H1 (cell line): ENCODE data around the gene ZBTB48. TPM values are rescaled to one million over a fixed set of nuclear protein-coding genes. Genes with fewer than 3 reads are reported as not detected.

Experiments used
- CTCF ChIA-PET: fragments of 300-600 bp; sonication (Branson Sonifier 250); formaldehyde crosslinking; loops from one replicate; lab custom pipeline; 2021; ENCODE audit not compliant: partially characterized antibody; lab: Charles Lee
- POLR2A ChIA-PET: fragments of 300-600 bp; sonication (Branson Sonifier 250); formaldehyde crosslinking; loops from one replicate; lab custom pipeline; 2021; ENCODE audit warnings: inconsistent platforms; ENCODE audit not compliant: partially characterized antibody; lab: Charles Lee
- DNase-seq, 2 experiments: peaks; one replicate each; pipeline versions ENCODE4 v3.0.0 to v3.0.0-alpha.2; 2010 to 2022; ENCODE audit warnings: low spot score in 2 of 2, low read depth in 1 of 2, mixed read lengths in 1 of 2
- FAIRE-seq: peaks from 2 replicates; lab custom pipeline; 2011; peaks lifted over from hg19 to GRCh38; lab: Jason Lieb, UNC
- H2AFZ ChIP-seq: 2 replicates; pipeline ENCODE4 v1.8.1; 2012; ENCODE audit warnings: low read length, inconsistent platforms
- H2AK5ac ChIP-seq: 2 replicates; pipeline ENCODE4 v1.6.1; 2013; ENCODE audit warnings: low read depth, low read length
- H2BK120ac ChIP-seq: replicated peaks from 2 replicates; pipeline ENCODE3; 2013; ENCODE audit warnings: low read depth, low read length, inconsistent platforms
- H2BK12ac ChIP-seq: 2 replicates; pipeline ENCODE4 v1.6.1; 2013; ENCODE audit warnings: low read depth, low read length
- H2BK15ac ChIP-seq: 2 replicates; pipeline ENCODE4 v1.6.1; 2013; ENCODE audit warnings: low read length
- H2BK20ac ChIP-seq: 2 replicates; pipeline ENCODE4 v1.6.1; 2013; ENCODE audit warnings: low read length
- H2BK5ac ChIP-seq: 2 replicates; pipeline ENCODE4 v1.6.1; 2013; ENCODE audit warnings: low read depth, low read length
- H3K14ac ChIP-seq: 2 replicates; pipeline ENCODE4 v1.6.1; 2013; ENCODE audit warnings: inconsistent platforms; ENCODE audit not compliant: insufficient read length
- H3K18ac ChIP-seq: 2 replicates; pipeline ENCODE4 v1.6.1; 2013; ENCODE audit warnings: low read length; ENCODE audit errors: extremely low read depth
- H3K23ac ChIP-seq: 2 replicates; pipeline ENCODE4 v1.6.1; 2013; ENCODE audit warnings: inconsistent platforms; ENCODE audit not compliant: insufficient read length
- H3K23me2 ChIP-seq: 2 replicates; pipeline ENCODE4 v1.6.1; 2013; ENCODE audit warnings: low read depth, low read length
- H3K27ac ChIP-seq: 2 replicates; pipeline ENCODE4 v1.6.1; 2011; ENCODE audit warnings: low read depth, low read length, inconsistent platforms
- H3K27me3 ChIP-seq, 4 experiments: replicated peaks in 1 of 4; 1 replicate in 1 of 4; 2 replicates in 3 of 4; pipeline versions ENCODE4 v1.6.1 to v1.8.1; 2011 to 2013; ENCODE audit warnings: low read length in 3 of 4, mild to moderate bottlenecking in 3 of 4, inconsistent platforms in 2 of 4, mixed read lengths in 2 of 4, moderate library complexity in 1 of 4; ENCODE audit not compliant: control insufficient read depth in 3 of 4, insufficient read depth in 3 of 4; ENCODE audit errors: extremely low read depth in 1 of 4
- H3K36me3 ChIP-seq, 4 experiments: 2 replicates each; pipeline versions ENCODE4 v1.6.1 to v1.8.1; 2011 to 2013; ENCODE audit warnings: mild to moderate bottlenecking in 4 of 4, low read length in 3 of 4, moderate library complexity in 2 of 4, control low read depth in 1 of 4, inconsistent platforms in 1 of 4; ENCODE audit not compliant: insufficient read depth in 4 of 4, control insufficient read depth in 2 of 4
- H3K4ac ChIP-seq: replicated peaks from 2 replicates; pipeline ENCODE3; 2013; ENCODE audit warnings: low read length, low read depth, mixed read lengths, inconsistent platforms; ENCODE audit not compliant: insufficient read length
- H3K4me1 ChIP-seq, 4 experiments: replicated peaks in 1 of 4; 1 replicate in 1 of 4; 2 replicates in 3 of 4; pipeline versions ENCODE4 v1.6.1 to v1.8.1; 2011 to 2013; ENCODE audit warnings: low read length in 3 of 4, inconsistent platforms in 2 of 4, mixed read lengths in 1 of 4; ENCODE audit not compliant: insufficient read depth in 4 of 4, control insufficient read depth in 3 of 4
- H3K4me2 ChIP-seq, 2 experiments: 2 replicates each; pipeline versions ENCODE4 v1.6.1 to v1.8.1; 2011 to 2013; ENCODE audit warnings: low read depth in 2 of 2, low read length in 2 of 2, control low read depth in 1 of 2, inconsistent platforms in 1 of 2, mild to moderate bottlenecking in 1 of 2; ENCODE audit not compliant: insufficient read depth in 1 of 2
- H3K4me3 ChIP-seq, 4 experiments: fragments of 200-600, 300-600 bp in 1 of 4; sonication (generic), shearing (Covaris generic), sonication (Bioruptor Twin) in 1 of 4; 2 replicates each; pipeline versions ENCODE4 v1.5.1 to v1.8.1; 2011 to 2016; ENCODE audit warnings: low read length in 4 of 4, low read depth in 3 of 4, control low read depth in 2 of 4, inconsistent platforms in 2 of 4, mild to moderate bottlenecking in 2 of 4, mixed read lengths in 1 of 4, moderate library complexity in 1 of 4; ENCODE audit not compliant: insufficient read depth in 2 of 4; ENCODE audit errors: extremely low read depth in 1 of 4
- H3K56ac ChIP-seq: replicated peaks from 2 replicates; pipeline ENCODE3; 2013; ENCODE audit warnings: low read depth, mild to moderate bottlenecking, mixed read lengths, low read length, inconsistent platforms; ENCODE audit not compliant: insufficient read length
- H3K79me1 ChIP-seq: 2 replicates; pipeline ENCODE4 v1.6.1; 2013; ENCODE audit warnings: low read depth, low read length, control low read depth
- H3K79me2 ChIP-seq, 2 experiments: 2 replicates each; pipeline versions ENCODE4 v1.6.1 to v1.8.1; 2012 to 2013; ENCODE audit warnings: low read length in 2 of 2, mild to moderate bottlenecking in 2 of 2, inconsistent platforms in 1 of 2; ENCODE audit not compliant: insufficient read depth in 2 of 2, control insufficient read depth in 1 of 2
- H3K9ac ChIP-seq, 4 experiments: replicated peaks in 1 of 4; 1 replicate in 1 of 4; 2 replicates in 3 of 4; pipeline versions ENCODE4 v1.6.1 to v1.8.1; 2011 to 2013; ENCODE audit warnings: low read depth in 3 of 4, low read length in 3 of 4, control low read depth in 2 of 4, mild to moderate bottlenecking in 2 of 4, moderate library complexity in 2 of 4, inconsistent platforms in 1 of 4; ENCODE audit errors: extremely low read depth in 1 of 4
- H3K9me3 ChIP-seq, 2 experiments: 2 replicates each; pipeline versions ENCODE4 v1.6.1 to v1.8.1; 2012 to 2013; ENCODE audit warnings: mild to moderate bottlenecking in 2 of 2, moderate library complexity in 2 of 2, control low read depth in 1 of 2, inconsistent platforms in 1 of 2, low read depth in 1 of 2, low read length in 1 of 2, mixed read lengths in 1 of 2; ENCODE audit not compliant: insufficient read depth in 2 of 2
- H4K20me1 ChIP-seq, 2 experiments: replicated peaks in 1 of 2; 2 replicates each; pipeline versions ENCODE3 to v1.8.1; 2011 to 2013; ENCODE audit warnings: inconsistent platforms in 2 of 2, low read length in 2 of 2, mild to moderate bottlenecking in 1 of 2; ENCODE audit not compliant: insufficient read depth in 2 of 2, control insufficient read depth in 1 of 2
- H4K5ac ChIP-seq: 2 replicates; pipeline ENCODE4 v1.6.1; 2013; ENCODE audit warnings: low read length, low read depth, mixed read lengths, inconsistent platforms; ENCODE audit not compliant: insufficient read length
- H4K8ac ChIP-seq: 2 replicates; pipeline ENCODE4 v1.8.0; 2013; ENCODE audit warnings: mild to moderate bottlenecking, moderate library complexity, low read length, inconsistent platforms; ENCODE audit not compliant: insufficient read depth; ENCODE audit errors: extremely low read depth
- H4K91ac ChIP-seq: replicated peaks from 2 replicates; pipeline ENCODE3; 2013; ENCODE audit warnings: low read length, mixed read lengths, inconsistent platforms; ENCODE audit not compliant: insufficient read length
- ASH2L ChIP-seq: fragments of 200-600, 300-600 bp; sonication (generic); IDR thresholded peaks from one replicate; pipeline ENCODE4 v1.7.1; 2017; ENCODE audit warnings: low read length
- EZH2 ChIP-seq: fragments of 200-600 bp; sonication (generic); IDR thresholded peaks from 2 replicates; pipeline ENCODE4 v1.7.1; 2012; ENCODE audit warnings: low read depth, mild to moderate bottlenecking, moderate library complexity, low read length, inconsistent platforms; ENCODE audit not compliant: severe bottlenecking
- FOSL1 ChIP-seq: IDR thresholded peaks from 2 replicates; pipeline ENCODE4 v1.6.1; 2011; ENCODE audit warnings: mild to moderate bottlenecking, low read depth, low read length, moderate library complexity; ENCODE audit not compliant: insufficient read depth
- GTF2F1 ChIP-seq: IDR thresholded peaks from 2 replicates; pipeline ENCODE4 v1.6.1; 2012; ENCODE audit warnings: low read depth, low read length, improper control_type of control experiment, borderline replicate concordance
- KDM1A ChIP-seq: fragments of 200-600, 300-600 bp; sonication (generic); IDR thresholded peaks from 2 replicates; pipeline ENCODE4 v1.7.1; 2016; ENCODE audit warnings: mild to moderate bottlenecking, low read length, borderline replicate concordance
- KDM4A ChIP-seq: IDR thresholded peaks from one replicate; pipeline ENCODE4 v1.7.1; 2012; ENCODE audit warnings: low read depth, mild to moderate bottlenecking, moderate library complexity, low read length, inconsistent platforms; ENCODE audit not compliant: severe bottlenecking
- NANOG ChIP-seq: IDR thresholded peaks from 2 replicates; pipeline ENCODE4 v1.6.1; 2011; ENCODE audit warnings: low read length, low read depth, mild to moderate bottlenecking, inconsistent platforms; ENCODE audit not compliant: insufficient read depth, poor library complexity, severe bottlenecking
- NRF1 ChIP-seq: IDR thresholded peaks from 2 replicates; pipeline ENCODE4 v1.6.1; 2011; ENCODE audit warnings: mild to moderate bottlenecking, low read depth, low read length, improper control_type of control experiment
- RAD21 ChIP-seq, 2 experiments: IDR thresholded peaks in 1 of 2; conservative IDR thresholded peaks in 1 of 2; 2 replicates each; pipeline ENCODE4 v1.6.1; 2011; ENCODE audit warnings: low read depth in 2 of 2, low read length in 2 of 2, improper control_type of control experiment in 1 of 2, inconsistent platforms in 1 of 2, mild to moderate bottlenecking in 1 of 2, moderate library complexity in 1 of 2
- TBP ChIP-seq: IDR thresholded peaks from 2 replicates; pipeline ENCODE4 v1.6.1; 2011; ENCODE audit warnings: low read depth, low read length, improper control_type of control experiment
- TCF12 ChIP-seq: IDR thresholded peaks from 2 replicates; pipeline ENCODE4 v1.6.1; 2011; ENCODE audit warnings: low read depth, mild to moderate bottlenecking, low read length
- TEAD4 ChIP-seq: IDR thresholded peaks from 2 replicates; pipeline ENCODE4 v1.6.1; 2012; ENCODE audit warnings: low read depth, low read length, inconsistent platforms, mixed read lengths
- WGBS, 2 experiments: shearing (Covaris generic) in 1 of 2; methylation state at CpG; one replicate each; pipeline versions ENCODE4 v1.1.6 to v1.1.7; 2013 to 2015; ENCODE audit warnings: low lambda C conversion rate in 2 of 2, mixed read lengths in 2 of 2, inconsistent platforms in 1 of 2, low coverage in 1 of 2, missing lambda C conversion rate in 1 of 2; ENCODE audit not compliant: insufficient replicate concordance in 2 of 2, insufficient coverage in 1 of 2, insufficient read length in 1 of 2; ENCODE audit errors: extremely low coverage in 1 of 2, missing lambda C conversion rate in 1 of 2; 5-methylcytosine and 5-hydroxymethylcytosine counted together
- polyA plus RNA-seq, 7 experiments: library from polyadenylated mRNA; depleted of rRNA in 3 of 7; stranded (reverse) in 5 of 7; unstranded in 2 of 7; fragments of >200 nt in 5 of 7; fragments of 200-250 nt in 2 of 7; gene quantifications; 1 replicate in 5 of 7; 2 replicates in 1 of 7; 4 replicates in 1 of 7; pipeline versions ENCODE4 v1.2.1 to v1.2.3, GENCODE V29; 2011 to 2013; ENCODE audit warnings: missing spikeins in 2 of 7, mixed read lengths in 2 of 7
- total RNA-seq: library from RNA; stranded (reverse); fragmentation: NEBNext Ultra II Directional; extraction: Animal tissue kit (Norgen Biotek cat#: 25700); gene quantifications from 2 replicates; pipeline ENCODE4 v1.2.1, GENCODE V29; 2021
- TF ChIP-seq, protein P1 (sequence below): IDR thresholded peaks from 2 replicates; pipeline ENCODE4 v1.6.1; 2012; ENCODE audit warnings: inconsistent platforms

Gene ZBTB48
- total and polyA plus RNA-seq, 2 of the 8 experiments (the other 6 are each of a cell fraction or from before 2014, with no cell fraction given): 28.2 to 28.8 TPM

DNA sequence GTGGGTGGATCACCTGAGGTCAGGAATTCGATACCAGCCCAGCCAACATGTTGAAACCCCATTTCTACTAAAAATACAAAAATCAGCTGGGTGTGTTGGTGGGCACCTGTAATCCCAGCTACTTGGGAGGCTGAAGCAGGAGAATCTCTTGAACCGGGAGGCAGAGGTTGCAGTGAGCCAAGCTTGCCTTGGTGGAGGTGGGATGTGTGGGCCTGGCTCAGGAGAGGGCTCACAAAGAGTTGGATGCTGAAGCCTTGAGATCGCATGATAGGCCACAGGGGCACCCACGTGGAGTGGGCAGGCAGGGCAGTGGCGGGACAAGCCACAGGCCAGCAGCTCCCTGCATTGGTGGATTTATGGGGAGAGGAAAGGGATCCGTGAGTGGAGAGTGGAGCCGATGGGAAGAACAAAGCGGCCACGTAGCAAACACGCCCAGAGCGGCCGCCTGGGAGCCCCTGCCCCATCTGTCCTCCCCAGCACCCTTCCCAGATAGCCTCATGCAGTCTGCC lies 49.2 kb downstream of the ZBTB48 start:
- Histone ChIP-seq H3K79me2 (peaks cover 0 to 11% of the 10 kb centered on the region in 2 experiments; a peak in 3 of 4 replicates), H3K4me2 (no peak overlapping the region), H3K9ac (no peak overlapping the region), H4K20me1 (peaks cover under 1 to 11% of the 10 kb centered on the region in 2 experiments), H3K18ac (no peak overlapping the region), H2BK20ac (no peak overlapping the region), H3K79me1 (peaks cover 2% of the 10 kb centered on the region; the same call in 1 of the 2 replicates), H2BK5ac (no peak overlapping the region), H3K27me3 (no peaks in the 10 kb centered on the region), H2BK120ac (no peak overlapping the region), H3K4ac (no peak overlapping the region), H3K4me3 (no peak overlapping the region), H3K4me1 (0 out of 7 replicates have a peak, but pooled peaks cover 0 to 2% (median 0%) of the 10 kb centered on the region in 4 experiments), H2AK5ac (no peak overlapping the region), H2AFZ (no peak overlapping the region), H2BK12ac (no peak overlapping the region), H4K5ac (no peak overlapping the region), H3K56ac (no peak overlapping the region), H3K36me3 (peaks cover 0 to 21% (median 2%) of the 10 kb centered on the region in 4 experiments; a peak in 5 of 8 replicates), H4K8ac (no peak overlapping the region), H2BK15ac (no peak overlapping the region), H3K27ac (no peak overlapping the region), H4K91ac (no peak overlapping the region), H3K9me3 (no peaks in the 10 kb centered on the region), H3K23ac (no peak overlapping the region), H3K14ac (no peak overlapping the region), H3K23me2 (no peaks in the 10 kb centered on the region; the same call in 1 of the 2 replicates)
- DNase-seq: no peak
- CTCF ChIA-PET: interaction anchor here (0.8 to 2.7 kb wide), 3 partner anchors 8 to 17 kb away, joined by 3 to 10 read pairs (median 4); no protein-coding TSS in a partner anchor
- no peak for FAIRE-seq
- POLR2A ChIA-PET: interaction anchor here (0.8 to 14.3 kb wide), 2 partner anchors 11 to 29 kb away, joined by 3 to 175 read pairs; partner anchors contain the start of gene KLHL21
- 89% methylated on average over 12 of the region's 12 CpGs; no CpG with 5 or more reads in 1 of the 2 experiments for WGBS, 2 experiments
- TF ChIP-seq NANOG: no peak
- TF ChIP-seq TBP: no peak
- TF ChIP-seq KDM1A: no peak
- TF ChIP-seq NRF1: no peak
- TF ChIP-seq EZH2: no peak
- no peak for TF ChIP-seq FOSL1
- no peak for TF ChIP-seq ASH2L
- no peak for TF ChIP-seq TCF12
- no peak for TF ChIP-seq TEAD4
- TF ChIP-seq, protein P1, sequence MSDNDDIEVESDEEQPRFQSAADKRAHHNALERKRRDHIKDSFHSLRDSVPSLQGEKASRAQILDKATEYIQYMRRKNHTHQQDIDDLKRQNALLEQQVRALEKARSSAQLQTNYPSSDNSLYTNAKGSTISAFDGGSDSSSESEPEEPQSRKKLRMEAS: no peak
- TF ChIP-seq GTF2F1: no peak
- no peak for TF ChIP-seq KDM4A
- no peak for TF ChIP-seq RAD21 (IDR thresholded peaks at IDR 0.05 in 1 of 2, conservative IDR thresholded peaks at IDR 0.05 in 1 of 2; ENCODE audit: low read depth in 2 of 2, low read length in 2 of 2)
